K562 (cell line): ENCODE data around the gene FADS1. TPM values are rescaled to one million over a fixed set of nuclear protein-coding genes. Genes with fewer than 3 reads are reported as not detected.

Experiments used
- ATF4 ChIP-seq: fragments of 450-650 bp; formaldehyde crosslinking; IDR thresholded peaks from 2 replicates; pipeline ENCODE4 v1.4.0; 2022; ENCODE audit warnings: mild to moderate bottlenecking, moderate library complexity
- CBX5 ChIP-seq: IDR thresholded peaks from 2 replicates; pipeline ENCODE4 v1.6.1; 2014; ENCODE audit warnings: low read depth, borderline replicate concordance
- CREB1 ChIP-seq, 2 experiments: sonication (generic) in 1 of 2; formaldehyde crosslinking in 1 of 2; IDR thresholded peaks; 2 replicates each; pipeline versions ENCODE4 v1.6.1 to v1.8.0; 2012 to 2022; ENCODE audit warnings: inconsistent platforms in 1 of 2, mild to moderate bottlenecking in 1 of 2, missing genetic modification reagents in 1 of 2, moderate library complexity in 1 of 2
- FIP1L1 ChIP-seq: fragments of 200-400 bp; formaldehyde crosslinking; IDR thresholded peaks from 2 replicates; pipeline ENCODE4 v1.6.1; 2018; ENCODE audit warnings: mild to moderate bottlenecking, low read depth, low read length; ENCODE audit not compliant: poor library complexity, severe bottlenecking
- GTF3C2 ChIP-seq: IDR thresholded peaks from 3 replicates; pipeline ENCODE4 v1.6.1; 2011; ENCODE audit warnings: borderline replicate concordance, mild to moderate bottlenecking, moderate library complexity; ENCODE audit not compliant: insufficient read length; ENCODE audit errors: extremely low read depth
- HNRNPK ChIP-seq: fragments of 200-400 bp; formaldehyde crosslinking; IDR thresholded peaks from one replicate; pipeline ENCODE4 v1.6.1; 2018; ENCODE audit warnings: mild to moderate bottlenecking, low read depth, low read length; ENCODE audit not compliant: poor library complexity, severe bottlenecking
- ILF3 ChIP-seq: fragments of 450-650 bp; IDR thresholded peaks from 2 replicates; pipeline ENCODE4 v1.6.1; 2018; ENCODE audit warnings: antibody characterized with exemption, mild to moderate bottlenecking, moderate library complexity, borderline replicate concordance
- IRF9 ChIP-seq: fragments of 450-650 bp; IDR thresholded peaks from 2 replicates; pipeline ENCODE4 v1.6.1; 2016; ENCODE audit warnings: missing biosample characterization, missing genetic modification characterization
- JUNB ChIP-seq: fragments of 450-650 bp; formaldehyde crosslinking; conservative IDR thresholded peaks from 2 replicates; pipeline ENCODE4 v1.4.0; 2020; ENCODE audit warnings: mild to moderate bottlenecking
- MBD2 ChIP-seq: sonication (generic); IDR thresholded peaks from 2 replicates; pipeline ENCODE4 v1.6.1; 2016; ENCODE audit warnings: low read depth, borderline replicate concordance
- MXI1 ChIP-seq: IDR thresholded peaks from 2 replicates; pipeline ENCODE4 v1.6.1; 2011; ENCODE audit warnings: low read depth, mild to moderate bottlenecking, improper control_type of control experiment, low read length
- RAD21 ChIP-seq, 2 experiments: fragments of 250-450 bp in 1 of 2; fragments of 450-650 bp in 1 of 2; sonication (Bioruptor Pico) in 1 of 2; formaldehyde crosslinking in 1 of 2; IDR thresholded peaks in 1 of 2; conservative IDR thresholded peaks in 1 of 2; 2 replicates each; pipeline versions ENCODE4 v1.4.0 to v1.8.0; 2020 to 2022; ENCODE audit warnings: mild to moderate bottlenecking in 2 of 2, moderate library complexity in 1 of 2
- TAF9B ChIP-seq: fragments of 450-650 bp; IDR thresholded peaks from 2 replicates; pipeline ENCODE4 v1.6.1; 2018; ENCODE audit warnings: mild to moderate bottlenecking; ENCODE audit not compliant: partially characterized antibody
- TBL1XR1 ChIP-seq, 2 experiments: IDR thresholded peaks; 2 replicates each; pipeline ENCODE4 v1.6.1; 2012; ENCODE audit warnings: improper control_type of control experiment in 2 of 2, low read length in 2 of 2, mild to moderate bottlenecking in 1 of 2
- TCFL5 ChIP-seq: fragments of 250-450 bp; sonication (Bioruptor Pico); conservative IDR thresholded peaks from 2 replicates; pipeline ENCODE4 v1.6.1; 2021; ENCODE audit warnings: mild to moderate bottlenecking, moderate library complexity, matching md5 sums
- WHSC1 ChIP-seq: IDR thresholded peaks from one replicate; pipeline ENCODE4 v1.6.1; 2012; ENCODE audit warnings: low read length, control low read depth, inconsistent platforms
- YBX1 ChIP-seq: fragments of 450-650 bp; IDR thresholded peaks from 2 replicates; pipeline ENCODE4 v1.7.1; 2016; ENCODE audit warnings: mild to moderate bottlenecking
- ZNF12 ChIP-seq: sonication (generic); formaldehyde crosslinking; IDR thresholded peaks from 2 replicates; pipeline ENCODE4 v1.4.0; 2020; ENCODE audit warnings: mild to moderate bottlenecking, missing genetic modification reagents
- ZNF121 ChIP-seq: sonication (generic); formaldehyde crosslinking; conservative IDR thresholded peaks from 2 replicates; pipeline ENCODE4 v1.8.0; 2022; ENCODE audit warnings: missing genetic modification reagents
- ZNF175 ChIP-seq: fragments of 200-800 bp; sonication (Bioruptor generic); IDR thresholded peaks from 2 replicates; pipeline ENCODE4 v1.6.1; 2016; ENCODE audit warnings: low read depth, mild to moderate bottlenecking, missing genetic modification characterization, missing compliant biosample characterization
- ZNF274 ChIP-seq: IDR thresholded peaks from 2 replicates; pipeline ENCODE4 v1.6.1; 2011; ENCODE audit warnings: low read depth, mild to moderate bottlenecking, low read length, moderate library complexity, borderline replicate concordance
- ZNF57 ChIP-seq: fragments of 450-650 bp; formaldehyde crosslinking; IDR thresholded peaks from 2 replicates; pipeline ENCODE4 v1.4.0; 2020; ENCODE audit warnings: mild to moderate bottlenecking, moderate library complexity
- ZNF586 ChIP-seq: fragments of 450-650 bp; formaldehyde crosslinking; conservative IDR thresholded peaks from 2 replicates; pipeline ENCODE4 v1.4.0; 2020; ENCODE audit warnings: mild to moderate bottlenecking, moderate library complexity
- polyA plus RNA-seq, 8 experiments: library from polyadenylated mRNA; depleted of rRNA in 4 of 8; stranded (reverse) in 5 of 8; unstranded in 3 of 8; fragments of >200 nt; fragmentation: Nextera tagmentation in 2 of 8; fragmentation: Illumina TruSeq in 1 of 8; extraction: Ambion mirVana in 2 of 8; extraction: Trizol in 1 of 8; gene quantifications; 2 replicates each; pipeline versions ENCODE4 v1.2.1 to v1.2.3, GENCODE V29; 2011 to 2014; ENCODE audit warnings: inconsistent platforms in 1 of 8, missing spikeins in 1 of 8
- total RNA-seq, 7 experiments: library from RNA; depleted of rRNA in 6 of 7; stranded (reverse); fragments of >200 nt in 6 of 7; fragmentation: Illumina TruSeq in 2 of 7; extraction: Trizol in 2 of 7; gene quantifications; 2 replicates each; pipeline versions ENCODE4 v1.2.1 to v1.2.3, GENCODE V29; 2011 to 2021; ENCODE audit warnings: low replicate concordance in 1 of 7

FADS1 gene
- total and polyA plus RNA-seq, 9 of the 15 experiments (the other 6 are each of a cell fraction or from before 2014, with no cell fraction given): 110 to 864 (median 364) TPM

GRCh38 chr11:61800331-61801281, 16.2 kb downstream of the FADS1 start (continued):
- TF ChIP-seq ZNF175 (peak; percentile 46; the same call in 1 of the 2 replicates), RAD21 (CRISPR knock-in tag; conservative IDR thresholded peaks at IDR 0.05 in 1 of 2, IDR thresholded peaks at IDR 0.05 in 1 of 2) (no peak), ATF4 (no peak), WHSC1 (no peak), JUNB (no peak), TCFL5 (CRISPR knock-in tag) (no peak), ZNF274 (peak; percentile 43; the same call in 1 of the 2 replicates), MXI1 (no peak), TBL1XR1 (IDR thresholded peaks at IDR 0.05; ENCODE audit: low read length in 2 of 2) (peak; percentile 30 to 76; a peak in 2 of 4 replicates), GTF3C2 (no peak), HNRNPK (no peak), ZNF12 (CRISPR knock-in tag) (no peak), ILF3 (no peak; the same call in 1 of the 2 replicates), ZNF586 (no peak), ZNF121 (CRISPR knock-in tag) (no peak), TAF9B (no peak), FIP1L1 (no peak), ZNF57 (CRISPR knock-in tag) (no peak), CREB1 (IDR thresholded peaks at IDR 0.05) (peak; percentile 20; the same call in 1 of the 2 replicates), CREB1 (CRISPR knock-in tag; IDR thresholded peaks at IDR 0.05) (no peak), MBD2 (0 out of 2 replicates have a peak, but pooled peaks have one; percentile 53), CBX5 (no peak), YBX1 (no peak), IRF9 (tag) (no peak)
